Mesendoderm (in vitro differentiated cells): ENCODE results near the gene PSMA8.
"Not testable (repeated sequence)": the region's sequence is repeated elsewhere in the genome, so short reads cannot be mapped to it uniquely, and the experiment has no call there.

Experiments used
- DNase-seq: peaks from one replicate; pipeline ENCODE4 v3.0.0; 2013
- H2AK5ac ChIP-seq: 2 replicates; pipeline ENCODE4 v1.6.1; 2013; ENCODE audit warnings: low read length, inconsistent platforms
- H2BK120ac ChIP-seq: 2 replicates; pipeline ENCODE4 v1.6.1; 2013; ENCODE audit warnings: low read depth, mild to moderate bottlenecking, low read length, moderate library complexity, mixed read lengths
- H2BK15ac ChIP-seq: replicated peaks from 2 replicates; pipeline ENCODE4 v1.6.1; 2013; ENCODE audit warnings: low read depth, mild to moderate bottlenecking, moderate library complexity
- H2BK5ac ChIP-seq: 2 replicates; pipeline ENCODE4 v1.6.1; 2013; ENCODE audit warnings: low read length, inconsistent platforms
- H3K18ac ChIP-seq: 2 replicates; pipeline ENCODE4 v1.6.1; 2013; ENCODE audit warnings: mild to moderate bottlenecking, low read length, mixed read lengths
- H3K23ac ChIP-seq: one replicate; pipeline ENCODE4 v1.6.1; 2013; ENCODE audit warnings: low read length
- H3K27ac ChIP-seq: 2 replicates; pipeline ENCODE4 v1.5.1; 2013; ENCODE audit warnings: low read depth, mild to moderate bottlenecking, inconsistent platforms, low read length, moderate library complexity
- H3K27me3 ChIP-seq: 2 replicates; pipeline ENCODE4 v1.6.1; 2013; ENCODE audit warnings: low read length, control low read depth, mild to moderate bottlenecking, inconsistent platforms; ENCODE audit not compliant: insufficient read depth, poor library complexity
- H3K36me3 ChIP-seq: 2 replicates; pipeline ENCODE4 v1.6.1; 2013; ENCODE audit warnings: low read length, inconsistent platforms; ENCODE audit not compliant: control insufficient read depth, insufficient read depth
- H3K4ac ChIP-seq: one replicate; pipeline ENCODE4 v1.6.1; 2013; ENCODE audit warnings: low read depth, mild to moderate bottlenecking, low read length, moderate library complexity
- H3K4me1 ChIP-seq: 2 replicates; pipeline ENCODE4 v1.6.1; 2013; ENCODE audit warnings: low read depth, low read length, inconsistent platforms; ENCODE audit not compliant: control insufficient read depth
- H3K4me2 ChIP-seq: 2 replicates; pipeline ENCODE4 v1.6.1; 2013; ENCODE audit warnings: low read length
- H3K4me3 ChIP-seq: 2 replicates; pipeline ENCODE4 v1.5.1; 2013; ENCODE audit warnings: mild to moderate bottlenecking, low read length
- H3K56ac ChIP-seq: one replicate; pipeline ENCODE4 v1.6.1; 2013; ENCODE audit warnings: low read length
- H3K79me1 ChIP-seq: 2 replicates; pipeline ENCODE4 v1.6.1; 2013; ENCODE audit warnings: low read length, inconsistent platforms
- H3K79me2 ChIP-seq: 2 replicates; pipeline ENCODE4 v1.6.1; 2013; ENCODE audit warnings: mild to moderate bottlenecking, low read length; ENCODE audit not compliant: control insufficient read depth, insufficient read depth
- H3K9ac ChIP-seq: 2 replicates; pipeline ENCODE4 v1.6.1; 2013; ENCODE audit warnings: low read length, inconsistent platforms
- H4K5ac ChIP-seq: one replicate; pipeline ENCODE4 v1.6.1; 2013; ENCODE audit warnings: low read length
- H4K8ac ChIP-seq: one replicate; pipeline ENCODE4 v1.6.1; 2013; ENCODE audit warnings: low read depth, mild to moderate bottlenecking, control low read depth, low read length, moderate library complexity
- WGBS: extraction: QIAGEN DNeasy Blood & Tissue Kit; methylation state at CpG from one replicate; pipeline ENCODE4 v1.1.7; 2013; ENCODE audit warnings: low lambda C conversion rate, missing lambda C conversion rate; ENCODE audit not compliant: insufficient coverage; ENCODE audit errors: extremely low coverage; 5-methylcytosine and 5-hydroxymethylcytosine counted together

Gene PSMA8

GRCh38 chr18:26192233-26192632 is 58.6 kb downstream of the PSMA8 start:
- no peak overlapping the region for H3K56ac ChIP-seq
- no CpG with 5 or more reads among the region's 1 CpG for WGBS

GRCh38 chr18:26196605-26197004 is 62.9 kb downstream of the PSMA8 start:
- H3K79me2 ChIP-seq: no peaks in the 10 kb centered on the region
- no peak overlapping the region for H3K27ac ChIP-seq
- WGBS: no CpG with 5 or more reads among the region's 3 CpGs
- no peak overlapping the region for H2BK15ac ChIP-seq
- no peak for DNase-seq
- no peaks in the 10 kb centered on the region for H3K27me3 ChIP-seq
- H4K5ac ChIP-seq: no peak overlapping the region
- H2BK120ac ChIP-seq: no peak overlapping the region
- H3K18ac ChIP-seq: no peak overlapping the region
- no peaks in the 10 kb centered on the region for H3K79me1 ChIP-seq
- H2AK5ac ChIP-seq: no peak overlapping the region
- H3K56ac ChIP-seq: no peak overlapping the region
- no peaks in the 10 kb centered on the region for H3K4me1 ChIP-seq
- no peak overlapping the region for H3K9ac ChIP-seq
- no peak overlapping the region for H3K23ac ChIP-seq
- H3K4me2 ChIP-seq: no peak overlapping the region
- H2BK5ac ChIP-seq: no peak overlapping the region
- H4K8ac ChIP-seq: no peak overlapping the region
- H3K36me3 ChIP-seq: no peaks in the 10 kb centered on the region
- no peak overlapping the region for H3K4ac ChIP-seq
- no peak overlapping the region for H3K4me3 ChIP-seq

More at GRCh38 chr18:26192233-26192632, 58.6 kb downstream of the PSMA8 start:
- no peak overlapping the region for H2BK5ac ChIP-seq
- no peak overlapping the region for H2AK5ac ChIP-seq
- H3K27ac ChIP-seq: no peak overlapping the region
- no peak overlapping the region for H3K4ac ChIP-seq
- no peak overlapping the region for H3K4me2 ChIP-seq
- H2BK15ac ChIP-seq: no peak overlapping the region
- H3K79me2 ChIP-seq: no peaks in the 10 kb centered on the region
- no peaks in the 10 kb centered on the region for H3K36me3 ChIP-seq
- DNase-seq: no peak
- no peak overlapping the region for H3K4me3 ChIP-seq
- H3K9ac ChIP-seq: no peak overlapping the region
- no peak overlapping the region for H3K23ac ChIP-seq
- H3K18ac ChIP-seq: no peak overlapping the region
- H4K5ac ChIP-seq: no peak overlapping the region
- no peaks in the 10 kb centered on the region for H3K4me1 ChIP-seq
- H3K27me3 ChIP-seq: no peaks in the 10 kb centered on the region
- no peak overlapping the region for H2BK120ac ChIP-seq
- H4K8ac ChIP-seq: no peak overlapping the region
- no peaks in the 10 kb centered on the region for H3K79me1 ChIP-seq

- not testable (repeated sequence) for H3K27ac ChIP-seq, H2AK5ac ChIP-seq, H4K8ac ChIP-seq, H3K27me3 ChIP-seq, H3K4me2 ChIP-seq, DNase-seq, H3K36me3 ChIP-seq, H4K5ac ChIP-seq, H3K18ac ChIP-seq, H2BK5ac ChIP-seq, H3K56ac ChIP-seq, H3K79me1 ChIP-seq, H3K9ac ChIP-seq, H3K79me2 ChIP-seq, H2BK120ac ChIP-seq, H3K4me3 ChIP-seq, H3K23ac ChIP-seq, H3K4me1 ChIP-seq, H3K4ac ChIP-seq, H2BK15ac ChIP-seq
- WGBS: no CpG with 5 or more reads among the region's 9 CpGs
These were observed 68.3 kb downstream of the PSMA8 start for GRCh38 chr18:26202001-26202400.

- WGBS: no CpG with 5 or more reads among the region's 1 CpG
- Histone ChIP-seq H3K27me3 (no peaks in the 10 kb centered on the region), H2BK15ac (no peak overlapping the region), H3K4ac (no peak overlapping the region), H3K36me3 (no peaks in the 10 kb centered on the region), H2BK5ac (no peak overlapping the region), H3K79me1 (no peaks in the 10 kb centered on the region), H3K27ac (no peak overlapping the region), H4K8ac (no peak overlapping the region), H3K23ac (no peak overlapping the region), H3K56ac (no peak overlapping the region), H3K18ac (no peak overlapping the region), H3K4me2 (no peak overlapping the region), H3K79me2 (no peaks in the 10 kb centered on the region), H3K9ac (no peak overlapping the region), H4K5ac (no peak overlapping the region), H2AK5ac (no peak overlapping the region), H3K4me3 (no peak overlapping the region), H3K4me1 (no peaks in the 10 kb centered on the region), H2BK120ac (no peak overlapping the region)
- DNase-seq: no peak
These were observed 71.6 kb downstream of the PSMA8 start for GRCh38 chr18:26205318-26205717.

GRCh38 chr18:26206488-26206887 is 72.8 kb downstream of the PSMA8 start:
- H3K79me1 ChIP-seq: no peaks in the 10 kb centered on the region
- H2AK5ac ChIP-seq: no peak overlapping the region
- no peak overlapping the region for H3K56ac ChIP-seq
- H3K27ac ChIP-seq: no peak overlapping the region
- H2BK15ac ChIP-seq: no peak overlapping the region
- H3K4me3 ChIP-seq: no peak overlapping the region
- H3K36me3 ChIP-seq: no peaks in the 10 kb centered on the region
- no peak for DNase-seq
- H3K9ac ChIP-seq: no peak overlapping the region
- H3K4me2 ChIP-seq: no peak overlapping the region
- no peaks in the 10 kb centered on the region for H3K4me1 ChIP-seq
- no peak overlapping the region for H2BK5ac ChIP-seq
- no peak overlapping the region for H3K23ac ChIP-seq
- H3K4ac ChIP-seq: no peak overlapping the region
- no peaks in the 10 kb centered on the region for H3K79me2 ChIP-seq
- no peak overlapping the region for H3K18ac ChIP-seq
- WGBS: no CpG with 5 or more reads among the region's 2 CpGs
- H3K27me3 ChIP-seq: no peaks in the 10 kb centered on the region
- H4K5ac ChIP-seq: no peak overlapping the region
- H4K8ac ChIP-seq: no peak overlapping the region
- H2BK120ac ChIP-seq: no peak overlapping the region

- Histone ChIP-seq H3K4ac (no peak overlapping the region), H4K8ac (no peak overlapping the region), H3K4me2 (no peak overlapping the region), H3K79me1 (no peaks in the 10 kb centered on the region), H2AK5ac (no peak overlapping the region), H3K9ac (no peak overlapping the region), H2BK5ac (no peak overlapping the region), H3K4me3 (no peak overlapping the region), H3K27me3 (no peaks in the 10 kb centered on the region), H3K27ac (no peak overlapping the region), H2BK120ac (no peak overlapping the region), H3K56ac (no peak overlapping the region), H2BK15ac (no peak overlapping the region), H3K18ac (no peak overlapping the region), H3K36me3 (no peaks in the 10 kb centered on the region), H3K79me2 (no peaks in the 10 kb centered on the region), H3K23ac (no peak overlapping the region), H4K5ac (no peak overlapping the region), H3K4me1 (no peaks in the 10 kb centered on the region)
- no CpG with 5 or more reads among the region's 3 CpGs for WGBS
- no peak for DNase-seq
These were observed 74.3 kb downstream of the PSMA8 start for GRCh38 chr18:26207937-26208336.
